Activated B cell treated with CpG ODN at 0.5 μM for 24 hours (primary cell): ENCODE measurements around the gene GNB1. TPM values are rescaled to one million over a fixed set of nuclear protein-coding genes. Genes with fewer than 3 reads are reported as not detected.
A peak's percentile ranks its signal among the peaks of the same experiment; 100 is the strongest.

Source experiments
- ATAC-seq: fragments of 200-7000 bp; cut with Tn5 transposase; one replicate; pipeline ENCODE4 v1.10.0; 2021; ENCODE audit warnings: low read depth, mild to moderate bottlenecking, moderate library complexity
- CTCF ChIA-PET: fragments of 350-600 bp; sonication (Branson Sonifier 250); formaldehyde crosslinking; loops from one replicate; lab custom pipeline; 2021; ENCODE audit warnings: antibody characterized with exemption; lab: Charles Lee
- POLR2A ChIA-PET: fragments of 350-600 bp; sonication (Branson Sonifier 250); formaldehyde crosslinking; loops from one replicate; lab custom pipeline; 2021; ENCODE audit warnings: antibody characterized with exemption; lab: Charles Lee
- DNase-seq: peaks from one replicate; pipeline ENCODE4 v3.0.0; 2022
- H3K27ac Mint-ChIP-seq: one replicate; pipeline ENCODE4 v1.8.0; 2020; ENCODE audit warnings: mixed read lengths
- H3K27me3 Mint-ChIP-seq: one replicate; pipeline ENCODE4 v1.8.0; 2021; ENCODE audit warnings: mixed read lengths
- H3K36me3 Mint-ChIP-seq: one replicate; pipeline ENCODE4 v1.8.0; 2021; ENCODE audit warnings: low read depth, mixed read lengths
- H3K4me1 Mint-ChIP-seq: one replicate; pipeline ENCODE4 v1.8.0; 2021; ENCODE audit warnings: mixed read lengths
- H3K4me3 Mint-ChIP-seq: one replicate; pipeline ENCODE4 v1.8.0; 2020; ENCODE audit warnings: mild to moderate bottlenecking, mixed read lengths
- H3K9me3 Mint-ChIP-seq: one replicate; pipeline ENCODE4 v1.8.0; 2020; ENCODE audit warnings: mixed read lengths
- CTCF ChIP-seq: fragments of 200-600 bp; IDR thresholded peaks from one replicate; pipeline ENCODE4 v1.8.0; 2022; ENCODE audit warnings: antibody characterized with exemption, mild to moderate bottlenecking
- intact Hi-C: fragments of 100-400 bp; cut with micrococcal nuclease; formaldehyde crosslinking; loops from one replicate; pipeline ENCODE4 v1.15.1; 2024
- total RNA-seq: library from RNA; stranded (reverse); gene quantifications from 2 replicates; pipeline ENCODE4 v1.2.3, GENCODE V29; 2022

The GNB1 gene
- total RNA-seq, 1 donor from 2014 or later: 302 TPM

GRCh38 chr1:1825217-1825616, 65.7 kb downstream of the GNB1 start:
- no peak for TF ChIP-seq CTCF
- intact Hi-C loops: loop anchor here (5.0 kb wide), 1 partner anchor 37 kb away; no protein-coding TSS in a partner anchor
- no peak for ATAC-seq

GRCh38 chr1:1819762-1820161, 71.1 kb downstream of the GNB1 start:
- peaks cover 65% of the 10 kb centered on the region for H3K36me3 Mint-ChIP-seq

More at GRCh38 chr1:1825217-1825616, 65.7 kb downstream of the GNB1 start:
- Mint-ChIP-seq H3K4me1 (peaks cover 48% of the 10 kb centered on the region), H3K27ac (no peak overlapping the region), H3K9me3 (no peaks in the 10 kb centered on the region), H3K36me3 (peaks cover 62% of the 10 kb centered on the region), H3K4me3 (no peak overlapping the region), H3K27me3 (no peaks in the 10 kb centered on the region)
- CTCF ChIA-PET: no interaction called here
- DNase-seq: no peak
- POLR2A ChIA-PET: no interaction called here

GRCh38 chr1:1817221-1817620, 73.7 kb downstream of the GNB1 start:
- ATAC-seq (no peak), DNase-seq (no peak)
- H3K4me3 Mint-ChIP-seq: no peak overlapping the region
- H3K36me3 Mint-ChIP-seq: peaks cover 67% of the 10 kb centered on the region
- intact Hi-C loops: no loop called here
- H3K27me3 Mint-ChIP-seq: no peaks in the 10 kb centered on the region
- no peaks in the 10 kb centered on the region for H3K9me3 Mint-ChIP-seq
- H3K27ac Mint-ChIP-seq: no peak overlapping the region
- CTCF ChIA-PET: no interaction called here
- POLR2A ChIA-PET: no interaction called here
- TF ChIP-seq CTCF: no peak
- peaks cover 12% of the 10 kb centered on the region for H3K4me1 Mint-ChIP-seq

More at GRCh38 chr1:1819762-1820161, 71.1 kb downstream of the GNB1 start:
- H3K9me3 Mint-ChIP-seq: no peaks in the 10 kb centered on the region
- DNase-seq (no peak), ATAC-seq (no peak)
- intact Hi-C loops: no loop called here
- no peak for TF ChIP-seq CTCF
- H3K27ac Mint-ChIP-seq: peak overlapping the region; percentile 59
- H3K4me3 Mint-ChIP-seq: no peak overlapping the region
- ChIA-PET POLR2A (interaction anchor here (0.6 kb wide), 1 partner anchor 189 kb away, joined by 4 read pairs; no protein-coding TSS in a partner anchor), CTCF (interaction anchor here (2.4 kb wide), 1 partner anchor 86 kb away, joined by 6 read pairs; no protein-coding TSS in a partner anchor)
- peaks cover 12% of the 10 kb centered on the region for H3K4me1 Mint-ChIP-seq
- H3K27me3 Mint-ChIP-seq: no peaks in the 10 kb centered on the region

GRCh38 chr1:1815606-1816281, 75.1 kb downstream of the GNB1 start:
- TF ChIP-seq CTCF: no peak
- Mint-ChIP-seq H3K27ac (no peak overlapping the region), H3K4me1 (peaks cover 8% of the 10 kb centered on the region), H3K36me3 (peaks cover 63% of the 10 kb centered on the region), H3K4me3 (no peak overlapping the region), H3K27me3 (no peaks in the 10 kb centered on the region), H3K9me3 (no peaks in the 10 kb centered on the region)
- CTCF ChIA-PET: no interaction called here
- ATAC-seq: no peak
- POLR2A ChIA-PET: no interaction called here
- DNase-seq: no peak
- intact Hi-C loops: no loop called here

- Mint-ChIP-seq H3K4me3 (no peak overlapping the region), H3K27ac (no peak overlapping the region), H3K27me3 (no peaks in the 10 kb centered on the region), H3K9me3 (no peaks in the 10 kb centered on the region), H3K36me3 (peaks cover 57% of the 10 kb centered on the region), H3K4me1 (no peaks in the 10 kb centered on the region)
- ChIA-PET CTCF (interaction anchor here (1.7 kb wide), 1 partner anchor 96 kb away, joined by 4 read pairs; no protein-coding TSS in a partner anchor), POLR2A (interaction anchor here (0.8 to 1.8 kb wide), 3 partner anchors 55 to 99 kb away, joined by 4 to 6 read pairs (median 5); no protein-coding TSS in a partner anchor)
- ATAC-seq: no peak
- DNase-seq: no peak
- no peak for TF ChIP-seq CTCF
- intact Hi-C loops: no loop called here
Measured at GRCh38 chr1:1809489-1809888, 81.4 kb downstream of the GNB1 start.
